Activated CD8-positive, alpha-beta T cell treated with anti-CD3 and anti-CD28 coated beads for 36 hours (primary cell): ENCODE measurements around the gene RGL1. TPM values are rescaled to one million over a fixed set of nuclear protein-coding genes. Genes with fewer than 3 reads are reported as not detected.

ENCODE experiments used
- ATAC-seq: fragments of 200-7000 bp; cut with Tn5 transposase; one replicate; pipeline ENCODE4 v1.10.0; 2021; ENCODE audit warnings: mild to moderate bottlenecking, moderate library complexity
- CTCF ChIA-PET: fragments of 350-600 bp; sonication (Branson Sonifier 250); formaldehyde crosslinking; loops from one replicate; lab custom pipeline; 2021; ENCODE audit warnings: antibody characterized with exemption; lab: Charles Lee
- POLR2A ChIA-PET: fragments of 350-600 bp; sonication (Branson Sonifier 250); formaldehyde crosslinking; loops from one replicate; lab custom pipeline; 2021; ENCODE audit warnings: antibody characterized with exemption; lab: Charles Lee
- DNase-seq: peaks from one replicate; pipeline ENCODE4 v3.0.0-alpha.2; 2020
- H3K27ac Mint-ChIP-seq: one replicate; pipeline ENCODE4 v1.8.0; 2021; ENCODE audit warnings: mild to moderate bottlenecking, mixed read lengths
- H3K27me3 Mint-ChIP-seq: one replicate; pipeline ENCODE4 v1.8.0; 2021; ENCODE audit warnings: mixed read lengths
- H3K36me3 Mint-ChIP-seq: one replicate; pipeline ENCODE4 v1.8.0; 2021; ENCODE audit warnings: low read depth, mixed read lengths
- H3K4me1 Mint-ChIP-seq: one replicate; pipeline ENCODE4 v1.8.0; 2021; ENCODE audit warnings: low read depth, mixed read lengths
- H3K4me3 Mint-ChIP-seq: one replicate; pipeline ENCODE4 v1.8.0; 2021; ENCODE audit warnings: mild to moderate bottlenecking, moderate library complexity, mixed read lengths
- H3K9me3 Mint-ChIP-seq: one replicate; pipeline ENCODE4 v1.8.0; 2021; ENCODE audit warnings: mixed read lengths
- intact Hi-C: fragments of 100-400 bp; cut with micrococcal nuclease; formaldehyde crosslinking; loops from one replicate; pipeline ENCODE4 v1.10.0; 2022
- total RNA-seq, 2 experiments: library from RNA; stranded (reverse); gene quantifications; one replicate each; pipeline ENCODE4 v1.2.3, GENCODE V29; 2021
- TF ChIP-seq, protein P1 (sequence below): fragments of 200-600 bp; IDR thresholded peaks from one replicate; pipeline ENCODE4 v1.8.0; 2022; ENCODE audit warnings: antibody characterized with exemption, mild to moderate bottlenecking

The RGL1 gene
- total RNA-seq, 2 experiments from 2014 or later = 1.2 to 1.3 TPM

DNA sequence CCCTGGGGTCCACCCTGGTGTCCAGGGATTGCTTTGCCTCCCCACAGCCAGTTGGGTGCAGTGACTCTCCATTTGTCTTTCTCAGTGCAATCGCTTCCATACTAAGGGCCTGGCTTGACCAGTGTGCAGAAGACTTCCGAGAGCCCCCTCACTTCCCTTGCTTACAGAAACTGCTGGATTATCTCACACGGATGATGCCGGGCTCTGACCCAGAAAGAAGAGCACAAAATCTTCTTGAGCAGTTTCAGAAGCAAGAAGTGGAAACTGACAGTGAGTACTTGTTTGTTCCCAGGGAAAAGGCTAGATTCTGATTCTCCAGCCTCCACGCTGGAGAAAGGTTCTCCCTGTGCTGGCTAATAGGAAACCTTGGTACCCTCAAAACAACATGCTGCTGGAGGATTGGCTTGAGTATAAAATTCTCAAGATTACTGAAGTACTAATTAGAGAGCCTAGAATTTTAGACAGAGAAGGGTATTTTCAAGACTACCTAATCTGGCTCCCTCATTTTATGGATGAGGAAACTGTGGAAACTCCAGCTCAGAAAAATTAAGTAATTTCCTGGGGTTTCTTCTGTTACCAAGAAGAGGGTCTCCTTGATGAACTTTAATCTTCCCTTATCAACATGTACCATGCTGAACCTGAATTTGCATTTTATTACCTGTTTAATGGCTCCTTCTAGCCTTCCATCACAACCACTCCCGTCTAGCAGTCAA is 75.8 kb downstream of the RGL1 start:
- H3K9me3 Mint-ChIP-seq = no peaks in the 10 kb centered on the region
- TF ChIP-seq, protein P1, sequence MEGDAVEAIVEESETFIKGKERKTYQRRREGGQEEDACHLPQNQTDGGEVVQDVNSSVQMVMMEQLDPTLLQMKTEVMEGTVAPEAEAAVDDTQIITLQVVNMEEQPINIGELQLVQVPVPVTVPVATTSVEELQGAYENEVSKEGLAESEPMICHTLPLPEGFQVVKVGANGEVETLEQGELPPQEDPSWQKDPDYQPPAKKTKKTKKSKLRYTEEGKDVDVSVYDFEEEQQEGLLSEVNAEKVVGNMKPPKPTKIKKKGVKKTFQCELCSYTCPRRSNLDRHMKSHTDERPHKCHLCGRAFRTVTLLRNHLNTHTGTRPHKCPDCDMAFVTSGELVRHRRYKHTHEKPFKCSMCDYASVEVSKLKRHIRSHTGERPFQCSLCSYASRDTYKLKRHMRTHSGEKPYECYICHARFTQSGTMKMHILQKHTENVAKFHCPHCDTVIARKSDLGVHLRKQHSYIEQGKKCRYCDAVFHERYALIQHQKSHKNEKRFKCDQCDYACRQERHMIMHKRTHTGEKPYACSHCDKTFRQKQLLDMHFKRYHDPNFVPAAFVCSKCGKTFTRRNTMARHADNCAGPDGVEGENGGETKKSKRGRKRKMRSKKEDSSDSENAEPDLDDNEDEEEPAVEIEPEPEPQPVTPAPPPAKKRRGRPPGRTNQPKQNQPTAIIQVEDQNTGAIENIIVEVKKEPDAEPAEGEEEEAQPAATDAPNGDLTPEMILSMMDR = no peak
- no peak for ATAC-seq
- no peak overlapping the region for H3K27ac Mint-ChIP-seq
- ChIA-PET POLR2A (interaction anchor here (1.2 kb wide), 1 partner anchor 10 kb away, joined by 3 read pairs; no protein-coding TSS in a partner anchor), CTCF (no interaction called here)
- no peaks in the 10 kb centered on the region for H3K4me1 Mint-ChIP-seq
- H3K36me3 Mint-ChIP-seq = no peaks in the 10 kb centered on the region
- no peak for DNase-seq
- peaks cover 1% of the 10 kb centered on the region for H3K27me3 Mint-ChIP-seq
- no peak overlapping the region for H3K4me3 Mint-ChIP-seq
- intact Hi-C loops = no loop called here

DNA sequence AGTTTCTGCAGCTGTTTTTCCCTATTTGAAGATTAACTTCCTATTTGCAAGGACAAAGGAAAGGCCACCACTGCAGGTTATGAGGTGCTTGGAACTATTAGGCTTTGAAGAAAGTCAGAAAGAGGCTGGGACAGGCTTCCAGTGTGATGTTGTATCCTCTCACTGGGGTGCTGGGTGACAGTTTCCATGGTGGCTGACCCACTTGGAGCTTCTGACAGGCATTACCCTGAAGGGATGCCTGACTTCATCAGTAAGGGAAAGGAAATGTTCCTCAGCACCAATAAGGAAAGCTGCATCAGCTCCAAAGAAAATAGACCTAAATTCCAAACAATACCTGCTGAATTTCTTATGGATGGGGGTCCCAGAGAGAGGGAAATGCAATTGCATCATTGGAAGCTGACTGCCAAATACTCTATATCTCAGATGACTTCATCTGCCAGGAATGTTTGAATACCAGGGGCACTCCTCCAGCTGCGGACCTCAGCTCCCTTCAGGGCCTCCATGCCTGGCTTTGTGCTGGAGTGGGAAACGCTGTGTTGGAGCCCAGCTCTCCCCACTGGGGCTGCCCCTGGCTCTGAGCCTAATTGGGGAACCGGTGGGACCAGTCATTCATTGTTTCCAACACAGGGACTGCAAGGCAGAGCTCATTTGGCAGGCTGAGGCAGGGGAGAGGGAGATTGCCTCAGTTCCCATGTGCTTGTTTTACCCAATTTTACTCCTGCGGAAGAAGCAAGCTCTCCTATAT is 76.6 kb downstream of the RGL1 start:
- Mint-ChIP-seq H3K27ac (no peak overlapping the region), H3K27me3 (peaks cover 1% of the 10 kb centered on the region), H3K36me3 (no peaks in the 10 kb centered on the region), H3K4me1 (no peaks in the 10 kb centered on the region), H3K9me3 (no peaks in the 10 kb centered on the region), H3K4me3 (no peak overlapping the region)
- TF ChIP-seq, protein P1 = no peak
- ChIA-PET POLR2A (interaction anchor here (1.2 kb wide), 1 partner anchor 9 kb away, joined by 3 read pairs; no protein-coding TSS in a partner anchor), CTCF (no interaction called here)
- intact Hi-C loops = no loop called here
- ATAC-seq (no peak), DNase-seq (no peak)

DNA sequence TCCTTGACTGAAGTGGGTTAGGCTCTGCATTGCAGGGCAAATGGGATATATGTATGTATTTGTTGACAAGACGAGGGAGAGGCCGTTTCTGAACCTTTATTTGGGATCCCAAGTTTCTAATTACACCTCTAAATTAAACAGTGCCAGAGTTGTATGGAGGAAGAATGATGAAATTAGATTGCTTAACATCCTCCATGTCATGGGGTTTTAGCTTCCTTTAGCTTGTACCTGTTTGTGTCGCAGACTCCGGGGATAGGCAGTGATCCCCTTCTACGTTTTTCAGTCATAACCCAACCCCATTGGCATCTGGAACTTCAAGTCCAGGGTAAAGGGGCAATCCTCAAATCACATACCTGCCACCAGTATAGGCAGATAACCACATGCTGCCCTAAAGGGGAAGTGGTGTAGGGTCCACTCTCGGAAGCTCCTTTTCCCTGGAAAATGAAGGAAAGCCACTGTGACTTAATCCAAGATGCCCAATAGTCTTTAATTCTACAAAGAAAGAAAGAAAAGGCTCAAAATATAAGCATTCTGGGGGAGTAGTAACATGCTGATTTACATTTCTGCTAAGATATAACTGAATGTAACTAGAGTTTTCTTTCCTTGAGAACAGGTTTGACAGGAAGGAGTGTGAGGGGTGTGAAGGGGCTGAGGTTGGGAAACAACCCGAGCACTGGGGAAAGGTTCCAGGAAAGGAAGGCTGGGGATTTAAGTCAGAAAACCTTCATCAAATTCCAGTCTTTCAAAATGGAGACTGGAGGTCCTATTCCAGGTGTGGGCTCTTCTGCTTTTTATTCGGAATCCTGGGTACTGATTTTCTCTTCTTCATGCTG is 77.6 kb downstream of the RGL1 start:
- Mint-ChIP-seq H3K4me3 (no peak overlapping the region), H3K9me3 (no peaks in the 10 kb centered on the region), H3K36me3 (no peaks in the 10 kb centered on the region), H3K27ac (no peak overlapping the region), H3K4me1 (peaks cover 5% of the 10 kb centered on the region), H3K27me3 (peaks cover 1% of the 10 kb centered on the region)
- no peak for DNase-seq
- CTCF ChIA-PET = no interaction called here
- no peak for ATAC-seq
- intact Hi-C loops = no loop called here
- POLR2A ChIA-PET = no interaction called here
- TF ChIP-seq, protein P1 = no peak

DNA sequence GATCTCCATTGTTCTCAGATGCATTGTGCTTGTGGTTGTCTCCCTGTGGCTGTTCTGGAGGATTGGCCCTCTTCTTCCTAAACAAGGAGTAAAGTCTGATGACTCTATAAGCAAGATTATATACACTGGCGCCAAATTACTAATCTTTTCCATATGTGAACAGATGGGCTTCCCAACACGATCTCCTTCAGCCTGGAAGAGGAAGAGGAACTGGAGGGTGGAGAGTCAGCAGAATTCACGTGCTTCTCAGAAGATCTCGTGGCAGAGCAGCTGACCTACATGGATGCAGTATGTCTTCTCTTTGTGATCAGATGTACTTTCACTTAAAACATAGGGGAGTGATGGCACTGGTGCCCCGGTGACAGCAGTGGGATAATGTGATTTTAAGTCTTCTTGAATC is 78.7 kb downstream of the RGL1 start:
- ChIA-PET CTCF (interaction anchor here (1.0 kb wide), 1 partner anchor 32 kb away, joined by 3 read pairs; no protein-coding TSS in a partner anchor), POLR2A (no interaction called here)
- TF ChIP-seq, protein P1 = no peak
- intact Hi-C loops = no loop called here
- H3K9me3 Mint-ChIP-seq = no peaks in the 10 kb centered on the region
- H3K27me3 Mint-ChIP-seq = peaks cover 1% of the 10 kb centered on the region
- no peak overlapping the region for H3K4me3 Mint-ChIP-seq
- DNase-seq = no peak
- peaks cover 16% of the 10 kb centered on the region for H3K4me1 Mint-ChIP-seq
- ATAC-seq = no peak
- no peaks in the 10 kb centered on the region for H3K36me3 Mint-ChIP-seq
- no peak overlapping the region for H3K27ac Mint-ChIP-seq
